HG03439 (cell line): Measurements from ENCODE around the gene TSEN2.
"Not testable (repeated sequence)": the region's sequence is repeated elsewhere in the genome, so short reads cannot be mapped to it uniquely, and the experiment has no call there.

Source experiments
- ATAC-seq: cut with Tn5 transposase; IDR thresholded peaks from one replicate; pipeline ENCODE4 v1.9.1; 2021; ENCODE audit warnings: mild to moderate bottlenecking, moderate library complexity; ENCODE audit not compliant: unreplicated experiment

The TSEN2 gene

DNA sequence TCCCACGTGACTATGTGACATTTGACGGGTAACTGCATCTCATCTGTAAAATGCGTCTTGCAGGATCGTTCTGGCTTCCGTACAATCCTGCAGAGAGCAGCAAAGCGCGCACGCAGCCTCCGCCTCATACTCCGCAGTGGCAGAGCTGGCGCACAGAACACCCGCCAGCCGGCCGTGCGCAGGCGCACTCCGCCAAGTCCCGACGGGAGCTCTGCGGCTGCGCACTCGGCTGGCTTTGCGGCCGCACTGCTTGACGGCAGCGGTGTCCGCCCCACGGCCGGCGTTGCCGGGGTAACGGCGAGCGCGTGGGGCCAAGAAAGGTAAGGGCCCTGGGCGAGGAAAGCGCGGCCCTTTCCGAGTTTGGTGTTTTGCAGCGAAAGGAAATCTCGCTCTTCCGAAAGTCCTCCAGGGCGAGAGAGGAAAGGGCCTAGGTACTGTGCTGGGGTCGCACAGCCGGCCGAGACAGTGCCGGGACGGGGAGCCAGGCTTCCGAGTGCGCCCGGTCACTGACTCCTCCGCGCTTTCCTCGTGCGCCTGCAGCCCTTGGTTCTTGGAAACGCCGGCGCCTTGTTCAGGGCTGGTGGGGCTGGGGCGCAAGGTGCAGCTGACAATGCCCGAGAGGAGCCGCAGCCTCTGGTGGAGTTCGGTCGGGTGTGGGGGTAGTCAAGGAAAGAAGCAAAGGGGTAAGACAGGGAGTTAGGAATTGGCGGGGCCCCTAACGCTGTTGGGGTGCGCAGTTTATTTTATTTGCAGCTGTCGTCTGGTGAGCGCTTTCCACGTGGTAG lies at the start of gene TSEN2:
TSS of gene TSEN2 (plus strand) at position 283 of the 785 bp plus-strand sequence. CDS start 5,321 bp downstream, outside the sequence.
- peak; percentile 88 for ATAC-seq

GRCh38 chr3:12436514-12437220 lies 47.6 kb upstream of the TSEN2 start:
- ATAC-seq: no peak

GRCh38 chr3:12437221-12437605 lies 47.1 kb upstream of the TSEN2 start:
- no peak for ATAC-seq

DNA sequence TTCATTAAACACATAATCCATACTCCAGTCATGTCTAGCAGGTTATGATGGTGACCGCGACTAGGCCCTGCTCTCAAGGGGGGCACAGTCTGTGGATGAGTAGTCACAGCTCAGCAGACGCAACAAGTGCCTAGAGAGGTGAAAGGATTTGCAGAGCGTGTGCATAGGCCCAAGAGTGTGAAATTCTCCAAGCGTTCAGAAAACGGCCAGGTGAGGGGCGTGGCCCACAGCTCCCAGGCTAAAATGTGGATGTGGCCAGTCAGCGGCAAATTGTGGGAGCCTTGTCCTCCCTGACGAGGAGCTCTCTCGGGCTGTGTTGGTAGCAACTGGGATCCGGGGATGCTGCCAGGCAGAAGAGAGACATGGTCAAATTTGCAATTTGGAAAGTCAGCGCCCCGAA lies 46.4 kb upstream of the TSEN2 start:
- ATAC-seq: no peak

GRCh38 chr3:12438318-12438717 lies 46.0 kb upstream of the TSEN2 start:
- ATAC-seq: no peak

DNA sequence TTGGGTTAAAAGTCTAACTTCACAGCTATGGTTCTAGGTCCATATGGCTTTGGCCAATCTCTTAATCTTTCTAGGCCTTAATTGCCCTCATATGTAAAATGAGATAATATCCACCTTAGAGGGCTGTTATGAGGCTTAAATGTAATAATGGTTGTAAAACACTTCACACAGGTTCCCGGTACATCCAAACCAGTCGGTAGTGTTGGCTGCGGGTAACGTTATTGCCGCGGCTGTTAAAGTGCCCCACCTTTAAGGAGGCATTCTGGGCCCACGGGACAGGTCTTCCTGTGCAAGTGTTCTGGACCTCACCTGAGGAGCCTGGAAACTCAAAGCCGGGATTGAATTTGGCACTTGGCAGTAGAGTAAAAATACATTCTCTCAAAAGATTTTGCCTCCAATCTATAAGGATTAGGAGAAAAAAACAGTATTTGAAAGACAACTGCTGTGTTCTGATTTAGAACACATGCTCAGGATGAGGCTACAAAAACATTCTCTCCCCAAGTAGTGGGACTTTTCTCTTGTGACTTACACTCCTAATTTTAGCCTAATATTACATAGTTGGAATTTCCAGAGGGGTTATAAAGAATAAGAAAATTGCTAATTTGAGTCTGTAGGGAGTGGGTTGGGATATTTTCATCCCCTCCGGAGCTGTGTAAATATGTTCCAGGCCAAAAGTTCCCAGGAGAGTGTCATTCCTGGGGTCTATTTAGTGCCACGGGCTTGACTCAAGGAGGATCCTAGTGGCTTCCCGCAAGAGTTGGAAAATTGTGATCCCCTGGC lies 44.9 kb upstream of the TSEN2 start:
- no peak for ATAC-seq

- ATAC-seq: no peak
Observed at GRCh38 chr3:12440927-12441714, 43.2 kb upstream of the TSEN2 start.

DNA sequence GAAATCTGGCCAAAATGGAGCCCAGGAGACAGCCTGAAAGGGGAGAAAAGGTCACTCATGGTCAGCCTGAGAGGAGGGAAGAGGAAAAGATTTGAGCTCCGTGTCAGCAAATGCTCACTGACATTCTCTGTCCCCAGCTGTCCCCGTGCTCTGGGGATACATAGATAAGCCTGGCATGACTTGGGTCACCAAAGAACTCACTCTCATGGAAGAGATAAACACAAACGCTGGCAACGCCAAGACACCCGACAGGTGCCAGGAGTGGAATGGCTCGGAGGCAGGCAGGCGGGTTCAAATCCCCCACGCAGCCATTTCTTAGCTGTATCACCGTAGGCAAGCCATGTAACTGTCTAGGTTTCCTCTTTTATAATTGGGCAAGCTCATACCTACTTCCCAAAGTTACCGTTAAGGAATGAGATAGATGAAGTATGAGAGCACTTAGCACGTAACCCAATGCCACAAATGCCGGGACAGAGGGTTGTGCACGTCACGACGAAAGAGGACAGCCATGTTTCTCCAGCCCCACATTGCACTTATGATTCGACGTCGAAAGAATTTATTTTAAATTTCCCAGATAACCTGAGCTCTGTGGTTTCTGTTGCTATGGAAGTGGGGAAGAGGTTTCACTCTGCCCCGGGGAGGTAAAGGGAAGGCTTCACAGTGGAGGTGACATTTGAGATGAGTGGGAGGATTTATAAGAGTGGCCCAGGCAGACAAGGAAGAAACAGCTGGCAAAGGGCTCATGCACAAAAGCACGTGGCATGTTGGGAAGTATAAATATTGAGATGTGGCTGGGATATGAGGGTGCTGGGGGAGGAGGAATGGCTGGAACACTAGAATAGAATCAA lies 41.4 kb upstream of the TSEN2 start:
- ATAC-seq: no peak

DNA sequence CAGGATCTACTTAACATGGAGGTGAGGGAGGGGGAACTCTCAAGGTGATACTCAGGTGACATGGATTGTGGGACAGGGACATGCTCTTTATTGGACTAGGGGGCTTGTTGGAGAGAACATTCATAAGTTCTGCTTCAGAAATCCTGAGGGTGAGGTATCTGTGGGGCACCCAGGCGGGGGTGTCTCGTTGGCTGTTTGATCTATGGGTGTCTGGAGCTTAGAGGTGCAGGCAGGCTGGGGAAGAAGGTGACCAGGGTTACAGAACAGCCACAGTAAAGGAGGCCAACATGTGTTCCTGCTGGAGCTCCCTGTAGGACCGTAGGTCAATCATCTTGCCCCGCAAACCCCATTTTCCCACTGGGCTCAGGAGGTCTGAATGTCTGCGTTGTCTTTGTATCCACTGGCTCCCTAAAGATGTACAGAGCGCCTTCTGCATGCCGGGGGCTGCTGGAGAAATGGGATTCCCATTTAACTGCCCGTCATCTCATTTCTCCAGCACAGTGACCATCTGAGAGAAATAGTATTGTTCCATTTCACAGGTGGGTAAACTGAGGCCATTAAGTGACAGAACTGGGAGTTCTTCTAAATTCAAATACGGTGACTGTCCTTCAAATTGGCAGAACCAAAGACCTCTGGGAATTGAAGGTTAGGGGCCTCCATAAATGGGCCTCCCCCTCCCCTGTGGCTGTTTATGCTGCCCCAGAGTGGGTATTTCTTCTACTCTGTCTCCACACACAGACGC lies 40.3 kb upstream of the TSEN2 start:
- no peak for ATAC-seq

- ATAC-seq: no peak
Observed at GRCh38 chr3:12444582-12445471, 39.5 kb upstream of the TSEN2 start.

DNA sequence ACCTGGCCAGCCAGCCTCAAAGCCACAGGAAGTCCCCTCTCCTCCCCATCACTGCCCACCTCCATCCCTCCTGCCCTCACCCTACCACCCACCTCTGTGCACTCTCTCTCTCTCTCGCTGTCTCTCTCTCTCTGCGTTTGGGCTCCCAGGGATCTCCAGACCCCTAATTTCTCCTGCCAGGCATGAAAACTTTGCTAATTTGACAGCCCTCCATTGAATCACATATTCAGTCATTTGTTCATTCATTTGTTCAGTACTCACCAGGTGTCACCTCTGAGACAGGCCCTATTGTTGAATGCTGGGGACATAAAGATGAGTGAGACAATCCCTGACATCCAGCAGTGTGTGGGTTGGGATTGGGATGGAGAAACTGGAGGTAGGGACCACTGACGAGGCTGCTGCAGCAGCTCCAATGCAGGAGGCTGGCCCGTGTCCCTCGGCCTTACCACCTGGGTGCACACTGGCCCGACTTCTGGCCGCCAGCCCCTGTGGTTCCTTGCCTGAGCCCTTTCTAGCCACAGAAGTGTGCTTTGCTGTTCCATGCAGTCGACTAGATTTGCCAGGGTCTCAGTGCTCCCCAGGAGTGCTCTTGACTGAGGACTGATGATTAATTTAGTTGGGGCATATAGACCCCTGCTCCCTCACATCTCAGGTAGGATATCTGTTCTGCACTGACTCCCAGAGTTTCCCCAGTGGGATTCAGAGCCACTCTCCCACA lies 38.6 kb upstream of the TSEN2 start:
- no peak for ATAC-seq

DNA sequence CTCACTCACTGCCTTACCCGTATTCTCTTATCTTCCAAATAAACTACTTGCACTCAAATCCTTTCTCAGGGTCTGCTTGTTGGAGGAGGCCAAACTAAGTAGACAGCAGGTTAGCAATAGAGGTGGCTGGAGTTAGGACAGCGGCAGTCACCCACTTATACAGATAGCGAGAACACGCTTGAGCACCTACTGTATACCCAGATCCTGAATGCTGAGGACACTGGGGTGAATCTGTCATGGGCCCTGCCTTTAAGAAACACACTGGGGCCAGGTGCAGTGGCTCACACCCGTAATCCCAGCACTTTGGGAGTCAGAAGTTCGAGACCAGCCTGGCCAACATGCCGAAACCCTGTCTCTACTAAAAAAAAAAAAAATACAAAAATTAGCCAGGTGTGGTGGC lies 38.0 kb upstream of the TSEN2 start:
- no peak for ATAC-seq

- no peak for ATAC-seq
Observed at GRCh38 chr3:12447075-12447474, 37.2 kb upstream of the TSEN2 start.

DNA sequence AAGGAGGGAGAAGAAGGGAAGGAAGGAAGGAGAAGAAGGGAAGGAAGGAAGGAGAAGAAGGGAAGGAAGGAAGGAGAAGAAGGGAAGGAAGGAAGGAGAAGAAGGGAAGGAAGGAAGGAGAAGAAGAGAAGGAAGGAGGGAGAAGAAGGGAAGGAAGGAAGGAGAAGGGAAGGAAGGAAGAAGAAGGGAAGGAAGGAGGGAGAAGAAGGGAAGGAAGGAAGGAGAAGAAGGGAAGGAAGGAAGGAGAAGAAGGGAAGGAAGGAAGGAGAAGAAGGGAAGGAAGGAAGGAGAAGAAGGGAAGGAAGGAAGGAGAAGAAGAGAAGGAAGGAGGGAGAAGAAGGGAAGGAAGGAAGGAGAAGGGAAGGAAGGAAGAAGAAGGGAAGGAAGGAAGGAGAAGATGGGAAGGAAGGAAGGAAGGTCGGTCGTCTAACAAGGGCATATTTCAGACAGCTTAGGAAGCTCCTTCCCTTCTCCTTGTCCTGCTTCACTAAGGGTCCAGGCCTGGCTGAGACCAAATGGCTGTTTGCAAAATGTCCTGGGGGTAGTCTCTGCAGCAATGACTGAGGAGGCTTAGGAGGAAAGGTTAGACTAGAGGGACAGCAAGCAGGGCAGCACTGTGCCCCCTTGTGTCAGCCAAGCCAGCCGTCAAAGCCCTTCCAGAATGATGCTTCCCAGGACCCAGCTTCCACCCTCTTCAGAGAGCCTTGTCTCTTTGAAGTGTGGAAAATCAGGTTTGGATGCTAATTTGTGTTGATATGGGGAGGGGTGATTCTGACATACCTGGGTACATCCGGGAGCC lies 35.7 kb upstream of the TSEN2 start:
- ATAC-seq: not testable (repeated sequence)

- ATAC-seq: no peak
Observed at GRCh38 chr3:12449889-12450682, 34.2 kb upstream of the TSEN2 start.

- ATAC-seq: no peak
Observed at GRCh38 chr3:12451481-12451880, 32.8 kb upstream of the TSEN2 start.
